GM23248 (cell line): Measurements from ENCODE around the gene CDH4.

Source experiments
- EZH2 ChIP-seq: fragments of 200-600 bp; sonication (generic); IDR thresholded peaks from 2 replicates; pipeline ENCODE4 v1.6.1; 2018; ENCODE audit warnings: antibody characterized with exemption, mild to moderate bottlenecking; ENCODE audit not compliant: insufficient read depth, poor library complexity, severe bottlenecking
- EZH2phosphoT487 ChIP-seq: fragments of 200-600 bp; sonication (generic); IDR thresholded peaks from 2 replicates; pipeline ENCODE4 v1.6.1; 2018; ENCODE audit warnings: antibody characterized with exemption, moderate library complexity, mild to moderate bottlenecking, low read depth; ENCODE audit not compliant: insufficient read depth

DNA sequence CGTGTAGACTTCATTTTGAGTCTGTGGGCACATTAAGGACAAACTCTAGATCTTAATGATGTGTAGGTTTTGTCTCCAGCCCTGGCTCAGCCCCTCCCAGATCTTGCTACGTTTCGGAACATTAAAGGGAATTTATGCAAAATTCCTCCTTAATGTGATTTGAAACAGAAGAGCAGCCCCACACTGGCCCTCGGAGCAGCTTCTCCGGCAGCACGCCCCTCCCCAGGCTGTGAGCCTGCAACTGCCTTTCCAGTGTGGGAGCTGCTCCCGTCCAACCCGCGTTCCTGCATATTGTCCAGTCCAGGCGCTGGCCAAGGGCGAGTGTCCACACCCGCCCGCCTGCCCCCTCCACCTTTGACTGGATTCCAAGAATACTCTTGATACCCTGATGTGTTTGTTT, 556.4 kb downstream of the CDH4 start:
- no peak for TF ChIP-seq EZH2
- TF ChIP-seq EZH2phosphoT487 = no peak
